NCI-H460 (cell line): ENCODE measurements around the gene MIEF2. TPM values are rescaled to one million over a fixed set of nuclear protein-coding genes. Genes with fewer than 3 reads are reported as not detected.
A peak's percentile ranks its signal among the peaks of the same experiment; 100 is the strongest.
"Not testable (repeated sequence)": the region's sequence is repeated elsewhere in the genome, so short reads cannot be mapped to it uniquely, and the experiment has no call there.

ENCODE experiments used
- DNase-seq: peaks from one replicate; pipeline ENCODE4 v3.0.0-alpha.2; 2016; ENCODE audit warnings: low read depth; ENCODE audit errors: extremely low read depth
- polyA plus RNA-seq: library from polyadenylated mRNA; depleted of rRNA; stranded (reverse); fragments of >200 nt; gene quantifications from 2 replicates; pipeline ENCODE4 v1.2.3, GENCODE V29; 2014; cell fraction: nucleus; rRNA removed
- total RNA-seq: library from RNA; depleted of rRNA; stranded (reverse); fragments of >200 nt; shearing (Covaris generic); gene quantifications from 2 replicates; pipeline ENCODE4 v1.2.3, GENCODE V29; 2014; rRNA removed

The MIEF2 gene, protein sequence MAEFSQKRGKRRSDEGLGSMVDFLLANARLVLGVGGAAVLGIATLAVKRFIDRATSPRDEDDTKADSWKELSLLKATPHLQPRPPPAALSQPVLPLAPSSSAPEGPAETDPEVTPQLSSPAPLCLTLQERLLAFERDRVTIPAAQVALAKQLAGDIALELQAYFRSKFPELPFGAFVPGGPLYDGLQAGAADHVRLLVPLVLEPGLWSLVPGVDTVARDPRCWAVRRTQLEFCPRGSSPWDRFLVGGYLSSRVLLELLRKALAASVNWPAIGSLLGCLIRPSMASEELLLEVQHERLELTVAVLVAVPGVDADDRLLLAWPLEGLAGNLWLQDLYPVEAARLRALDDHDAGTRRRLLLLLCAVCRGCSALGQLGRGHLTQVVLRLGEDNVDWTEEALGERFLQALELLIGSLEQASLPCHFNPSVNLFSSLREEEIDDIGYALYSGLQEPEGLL
- 5.2 and 5.3 TPM in 2 replicates for total RNA-seq
- 25.8 and 48.9 TPM in 2 replicates for polyA plus RNA-seq

DNA sequence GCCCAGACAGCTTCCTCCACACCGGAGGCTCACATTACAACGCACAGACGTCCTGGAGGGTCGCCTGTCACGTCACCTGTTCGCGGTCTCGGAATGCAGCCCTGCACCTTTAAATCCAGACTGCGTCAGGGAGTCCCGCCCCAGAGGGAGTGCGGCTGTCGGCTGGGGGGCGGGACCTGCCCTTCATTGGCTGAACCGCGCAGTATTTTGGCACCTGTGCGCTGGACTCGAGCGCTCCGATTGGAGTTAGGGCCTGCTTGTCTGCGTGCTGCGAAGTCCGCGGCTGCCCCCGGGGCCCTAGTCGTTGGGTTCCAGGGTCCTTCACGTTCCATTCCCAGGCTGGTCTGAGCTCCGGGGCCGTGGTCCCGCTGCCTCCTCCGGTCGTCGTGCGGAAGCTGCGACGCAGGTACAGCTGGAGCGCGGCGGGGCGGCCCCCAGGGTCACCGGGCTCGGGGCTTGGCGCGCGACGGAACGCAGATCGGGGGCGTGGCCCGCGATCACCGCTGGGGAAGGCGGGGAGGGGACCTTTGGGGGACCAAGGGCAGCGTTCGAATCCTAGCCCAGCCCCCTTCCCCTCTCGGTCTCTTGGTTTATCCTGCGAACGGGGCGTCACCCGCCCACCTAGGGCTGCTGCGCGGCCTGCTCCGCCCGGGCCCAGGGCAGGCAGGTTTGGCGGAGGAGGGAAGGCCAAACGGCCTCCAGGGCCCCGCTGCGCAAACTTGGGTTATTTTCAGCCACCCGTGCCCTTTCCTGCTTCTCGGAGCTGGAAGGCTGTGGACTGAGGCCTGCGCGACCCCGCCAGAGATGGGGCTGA is at the start of gene MIEF2:
MIEF2 (plus strand) TSS at position 331 of the 814 bp plus-strand sequence. CDS start 2,059 bp downstream, outside the sequence.
- DNase-seq: peak; percentile 93

DNA sequence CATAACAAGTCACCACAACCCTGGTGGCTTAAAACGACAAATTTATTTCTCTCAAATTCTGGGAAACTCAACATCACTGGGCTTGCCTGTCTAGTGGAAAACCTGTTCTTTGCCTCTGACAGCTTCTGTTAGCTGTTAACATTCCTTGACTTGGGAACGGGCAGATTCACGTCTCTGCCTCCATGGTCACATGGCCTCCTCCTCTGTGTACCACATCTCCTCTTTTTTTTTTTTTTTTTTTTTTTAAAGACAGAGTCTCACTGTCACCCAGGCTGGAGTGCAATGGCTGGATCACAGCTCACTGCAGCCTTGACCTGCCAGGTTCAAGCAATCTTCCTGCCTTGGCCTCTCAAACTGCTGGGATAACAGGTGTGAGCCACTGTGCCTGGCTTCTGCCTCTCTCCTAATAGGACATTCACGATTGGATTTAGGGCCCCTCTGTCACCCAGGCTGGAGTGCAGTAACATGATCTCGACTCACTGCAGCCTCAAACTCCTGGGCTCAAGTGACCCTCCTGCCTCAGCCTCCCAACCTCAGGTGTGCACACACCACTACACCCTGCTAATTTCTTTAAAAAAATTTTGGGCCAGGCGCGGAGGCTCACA is 46.7 kb upstream of the MIEF2 start:
- DNase-seq: no peak

DNA sequence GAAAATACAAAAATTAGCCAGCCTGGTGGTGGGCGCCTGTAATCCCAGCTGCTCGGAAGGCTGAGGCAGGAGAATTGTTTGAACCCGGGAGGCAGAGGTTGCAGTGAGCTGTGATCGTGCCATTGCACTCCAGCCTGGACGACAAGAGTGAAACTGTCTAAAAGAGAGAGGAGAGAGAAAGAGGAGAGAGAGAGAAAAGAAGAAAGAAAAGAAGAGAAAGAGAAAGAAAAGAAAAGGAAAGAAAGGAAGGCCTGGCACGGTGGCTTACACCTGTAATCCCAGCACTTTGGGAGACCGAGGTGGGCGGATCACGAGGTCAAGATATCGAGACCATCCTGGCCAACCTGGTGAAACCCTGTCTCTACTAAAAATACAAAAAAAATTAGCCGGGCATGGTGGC is 43.6 kb upstream of the MIEF2 start:
- DNase-seq: not testable (repeated sequence)

DNA sequence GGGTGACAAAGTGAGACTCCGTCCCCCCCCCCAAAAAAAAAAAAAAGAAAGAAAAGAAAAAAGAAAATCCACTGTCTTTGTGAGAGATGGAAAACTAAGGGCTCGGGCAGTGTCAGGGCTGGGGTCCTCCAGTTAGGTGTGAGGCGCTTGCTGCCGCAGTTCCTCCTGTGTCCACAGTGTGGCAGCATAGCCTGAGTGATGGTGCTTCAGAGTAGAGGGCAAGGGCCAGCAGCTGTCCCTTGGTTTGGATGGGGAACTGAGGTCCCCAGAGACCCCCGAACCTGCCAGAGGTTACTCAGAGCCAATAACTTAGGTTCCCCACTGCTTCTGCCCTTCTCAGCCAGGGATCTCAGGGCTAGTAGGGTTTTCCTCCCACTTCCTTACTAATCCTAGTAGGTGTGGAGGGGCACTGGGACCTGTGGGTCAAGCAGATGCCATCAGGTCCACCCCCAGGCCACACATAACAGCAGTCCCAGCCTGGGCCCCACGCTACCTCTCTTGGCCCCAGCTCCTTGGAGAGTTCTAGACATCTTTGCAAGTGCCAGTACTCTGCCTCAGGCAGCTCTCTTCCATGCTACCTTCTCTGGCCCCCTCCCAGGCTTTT is 42.9 kb upstream of the MIEF2 start:
- peak; percentile 71 for DNase-seq

DNA sequence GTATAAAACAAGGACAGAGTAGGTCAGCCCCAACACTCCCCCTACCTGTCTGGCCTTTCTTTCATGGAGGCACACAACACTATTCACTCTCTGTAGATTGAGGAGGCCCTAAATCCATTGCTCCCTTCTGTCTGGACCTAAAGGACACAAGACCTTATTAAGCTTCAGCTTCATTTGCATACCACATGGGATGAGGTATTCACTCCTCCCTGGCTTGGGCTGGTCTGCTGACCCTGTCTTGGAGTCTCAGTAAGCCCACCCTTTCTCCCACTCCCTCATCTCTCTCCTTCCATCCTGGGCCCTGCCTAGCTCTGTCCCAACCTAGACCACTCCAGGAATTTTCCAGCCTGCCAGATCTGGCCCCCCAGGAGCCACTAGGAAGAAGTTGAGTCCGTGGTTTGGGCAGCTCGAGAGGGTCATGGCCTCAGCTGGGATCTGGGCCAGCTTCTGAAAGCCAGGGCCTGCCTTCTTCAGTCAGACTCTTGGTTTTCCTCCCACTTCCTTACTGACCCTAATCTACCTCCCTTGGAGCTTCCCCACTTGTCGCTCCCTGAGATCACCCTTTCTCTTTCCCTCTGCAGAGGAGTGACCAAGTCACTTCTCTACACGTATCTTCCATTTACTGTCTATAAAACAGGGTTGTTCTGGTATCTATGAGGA is 41.6 kb upstream of the MIEF2 start:
- no peak for DNase-seq

DNA sequence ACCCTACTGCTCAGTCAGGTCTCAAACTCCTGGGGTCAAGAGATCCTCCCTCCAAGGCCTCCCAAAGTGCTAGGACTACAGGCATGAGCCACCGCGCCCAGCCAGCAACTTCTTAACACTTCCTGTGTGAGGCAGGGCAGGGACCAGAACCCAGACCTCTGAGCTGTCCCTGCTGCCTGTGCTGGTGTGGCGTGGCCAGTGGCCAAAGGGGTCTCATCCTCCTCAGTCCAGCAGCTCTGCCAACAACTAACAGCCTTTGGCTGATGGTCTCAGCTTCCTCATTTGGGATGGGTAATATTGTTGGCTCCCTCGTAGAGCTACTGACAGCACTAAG is 36.4 kb upstream of the MIEF2 start:
- DNase-seq: no peak

DNA sequence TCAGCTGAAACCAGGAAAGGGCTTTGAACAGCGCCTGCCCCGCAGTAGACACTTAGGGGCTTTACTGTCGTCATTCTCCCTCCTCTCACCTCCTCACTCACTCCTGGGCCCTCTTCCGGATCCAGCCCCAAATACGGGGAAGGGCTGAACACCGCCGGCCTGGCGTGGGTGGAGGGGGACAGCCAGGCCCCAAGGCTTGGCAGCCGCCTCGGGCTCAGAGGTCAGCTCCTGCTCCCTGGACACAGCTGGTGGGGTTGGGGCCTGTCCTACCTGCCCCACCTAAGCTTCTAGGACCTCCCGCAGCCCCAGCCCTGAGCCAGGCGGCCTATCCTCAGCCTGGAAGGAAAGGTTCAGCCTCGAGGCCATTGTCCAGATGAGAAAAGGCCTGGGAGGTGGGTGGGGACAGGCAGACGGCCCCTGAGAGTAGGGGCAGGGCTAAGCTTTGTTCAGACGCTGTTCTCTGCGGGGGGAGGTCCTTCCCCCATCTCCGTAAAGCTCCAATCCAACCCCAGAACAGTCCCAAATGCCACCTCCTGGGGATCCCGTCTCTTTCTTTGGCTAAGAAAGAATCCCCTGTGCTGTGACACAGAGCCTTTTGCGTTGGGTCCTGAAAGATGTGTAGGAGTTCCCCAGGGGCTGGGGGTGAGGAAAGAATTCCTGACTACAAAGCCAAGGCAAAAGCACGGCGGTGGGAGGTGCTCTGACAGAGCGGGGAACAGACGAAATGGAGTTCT is 35.9 kb upstream of the MIEF2 start:
- no peak for DNase-seq

DNA sequence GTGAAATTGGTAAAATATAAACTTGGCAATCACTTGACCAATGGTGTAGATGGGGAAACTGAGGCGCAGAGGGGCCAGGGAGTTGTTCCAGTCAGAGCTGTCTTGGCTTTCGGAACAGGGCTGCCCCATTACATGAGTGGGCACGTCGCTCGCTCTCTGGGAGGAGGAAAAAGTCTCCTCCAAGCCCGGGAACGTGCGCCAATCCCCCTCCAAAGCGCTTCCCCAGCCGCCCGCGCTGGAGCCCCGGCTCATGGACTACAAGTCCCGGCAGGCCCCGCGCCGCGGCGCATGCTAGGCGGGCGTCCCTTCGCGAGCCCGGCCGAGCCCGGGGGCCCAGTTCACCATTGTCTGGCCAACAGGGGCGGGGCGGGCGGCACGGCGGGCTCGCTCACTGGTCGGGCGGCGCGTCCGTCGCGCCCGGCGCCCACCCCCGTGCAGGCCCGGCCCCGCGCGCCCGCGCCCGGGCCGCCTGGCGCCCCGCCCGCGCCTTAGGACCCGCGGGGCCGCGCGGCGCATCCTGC is 35.3 kb upstream of the MIEF2 start, which contains the start of gene LLGL1:
LLGL1 (plus strand) TSS at position 515 of the 521 bp plus-strand sequence. CDS start 48 bp downstream, outside the sequence.
- DNase-seq: peak; percentile 92

DNA sequence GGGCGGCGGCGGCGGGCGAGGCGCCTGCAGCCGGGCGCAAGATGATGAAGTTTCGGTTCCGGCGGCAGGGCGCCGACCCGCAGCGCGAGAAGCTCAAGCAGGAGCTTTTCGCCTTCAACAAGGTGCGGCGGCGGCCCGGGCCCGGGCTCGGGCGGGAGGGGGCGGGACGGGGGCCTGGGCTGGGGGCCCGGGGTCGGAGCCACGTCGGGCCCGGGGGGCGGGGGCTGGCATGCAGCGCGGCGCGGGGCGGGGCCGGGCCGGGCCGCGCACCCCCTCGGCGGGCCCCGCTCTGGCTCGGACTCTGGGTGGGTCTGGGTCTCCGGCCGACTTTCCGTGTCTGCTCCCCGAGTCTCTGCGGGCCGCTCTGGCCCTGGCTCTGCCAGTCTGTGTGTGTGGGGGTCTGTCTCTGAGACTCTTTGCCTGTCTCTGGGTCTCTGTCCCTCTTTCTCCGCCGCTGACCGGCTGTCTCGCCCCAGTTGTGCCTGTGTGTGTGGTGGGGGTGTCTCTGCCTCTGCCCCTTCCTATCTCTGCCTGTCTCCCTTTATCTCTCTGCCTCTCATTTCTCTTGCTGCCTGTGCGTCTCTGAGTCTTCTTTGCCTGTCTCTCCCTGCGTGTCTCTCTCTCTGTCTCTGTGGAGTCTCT is 34.7 kb upstream of the MIEF2 start:
- no peak for DNase-seq

DNA sequence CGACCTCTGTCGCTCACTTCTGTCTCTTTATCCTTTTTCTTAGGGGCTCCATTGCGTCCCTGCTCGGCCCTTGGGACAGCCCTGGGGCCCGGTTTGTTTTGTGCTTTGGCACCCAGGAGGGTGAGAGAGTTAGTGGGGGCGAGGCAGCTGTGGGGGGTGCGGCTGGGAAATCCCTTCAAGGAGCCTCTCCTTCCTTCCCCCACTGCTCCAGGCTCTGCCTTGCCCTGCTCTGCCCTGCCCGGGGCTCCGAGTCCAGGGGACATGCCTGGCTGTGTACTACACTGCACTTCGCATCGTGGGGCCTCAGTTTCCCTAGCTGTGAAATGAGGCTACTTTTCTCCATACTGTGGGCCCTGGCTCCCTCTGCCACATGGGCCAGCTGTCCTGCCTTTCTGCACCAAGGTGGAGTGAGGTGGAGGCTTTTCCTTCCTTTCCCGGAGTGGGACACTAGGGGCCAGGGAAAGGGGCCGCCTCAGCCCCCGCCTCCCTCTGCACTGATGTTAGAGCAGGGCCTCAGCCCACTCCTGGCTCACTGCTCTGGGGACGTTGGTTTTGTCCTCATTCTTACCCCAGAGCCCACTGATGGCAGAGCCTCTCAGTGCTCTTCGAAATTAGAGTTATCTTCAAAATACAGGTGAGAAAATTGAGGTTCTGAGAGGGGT is 34.0 kb upstream of the MIEF2 start:
- no peak for DNase-seq

DNA sequence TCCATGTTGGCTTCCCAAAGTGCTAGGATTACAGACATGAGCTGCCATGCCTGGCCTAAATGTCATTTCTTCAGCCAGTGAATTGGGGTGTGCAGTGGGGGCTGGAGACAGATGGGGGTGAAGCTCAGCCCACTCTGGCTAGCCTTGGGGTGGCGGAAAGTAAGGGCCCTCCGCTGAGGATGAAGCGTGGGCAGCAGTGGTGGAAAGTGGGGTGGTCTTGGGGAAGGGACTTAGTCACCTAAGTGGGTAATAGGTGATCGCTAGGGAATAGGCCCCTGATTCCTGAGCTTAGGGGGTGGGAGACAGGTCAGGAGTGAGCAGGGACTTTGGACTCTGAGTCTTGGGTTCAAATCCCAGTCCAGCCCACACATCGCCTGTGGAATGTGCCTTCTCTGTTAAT is 32.8 kb upstream of the MIEF2 start:
- DNase-seq: no peak

DNA sequence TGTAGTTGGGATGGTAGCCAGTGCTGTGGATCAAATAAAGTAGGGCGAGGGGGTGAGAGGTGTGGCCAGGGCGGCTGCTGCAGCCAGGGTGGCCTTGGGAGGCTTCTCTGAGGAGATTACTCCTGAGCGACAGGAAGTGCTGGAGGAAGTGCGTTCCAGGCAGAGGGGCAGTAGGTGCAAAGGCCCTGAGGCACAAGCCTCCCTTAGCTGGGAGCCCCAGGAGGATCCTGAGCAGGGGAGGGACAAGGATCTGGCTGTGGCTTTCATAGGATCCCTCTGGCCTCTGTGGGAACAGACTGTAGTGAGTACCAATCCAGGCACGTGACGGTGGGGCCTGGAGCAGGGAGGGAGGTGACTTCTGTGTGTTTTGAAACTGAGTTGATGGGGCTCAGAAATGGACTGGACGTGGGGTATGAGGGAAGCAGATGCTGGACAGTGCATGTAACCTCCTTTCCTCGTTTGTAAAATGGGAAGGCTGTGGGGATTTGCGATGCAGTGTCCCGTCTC is 32.2 kb upstream of the MIEF2 start:
- no peak for DNase-seq

DNA sequence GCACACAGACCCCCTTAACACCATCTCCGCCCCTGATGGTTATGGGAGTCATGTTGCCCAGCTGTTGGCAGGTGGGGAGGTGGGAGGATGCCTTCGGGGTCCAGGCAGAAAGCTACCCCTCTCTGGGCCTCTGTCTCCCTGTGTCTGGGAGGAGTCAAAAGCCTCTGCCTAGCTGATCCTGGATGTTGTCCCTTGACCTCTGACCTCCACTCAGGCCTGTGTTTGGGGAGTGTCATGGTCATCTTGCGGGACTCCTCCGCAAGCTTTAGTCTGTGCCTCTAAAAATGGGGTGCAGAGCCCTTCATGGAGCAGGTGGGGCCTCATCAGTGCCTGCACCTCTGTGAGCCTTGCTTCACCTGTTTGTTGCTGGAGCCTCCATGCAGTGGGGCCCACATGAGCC is 31.2 kb upstream of the MIEF2 start:
- no peak for DNase-seq

DNA sequence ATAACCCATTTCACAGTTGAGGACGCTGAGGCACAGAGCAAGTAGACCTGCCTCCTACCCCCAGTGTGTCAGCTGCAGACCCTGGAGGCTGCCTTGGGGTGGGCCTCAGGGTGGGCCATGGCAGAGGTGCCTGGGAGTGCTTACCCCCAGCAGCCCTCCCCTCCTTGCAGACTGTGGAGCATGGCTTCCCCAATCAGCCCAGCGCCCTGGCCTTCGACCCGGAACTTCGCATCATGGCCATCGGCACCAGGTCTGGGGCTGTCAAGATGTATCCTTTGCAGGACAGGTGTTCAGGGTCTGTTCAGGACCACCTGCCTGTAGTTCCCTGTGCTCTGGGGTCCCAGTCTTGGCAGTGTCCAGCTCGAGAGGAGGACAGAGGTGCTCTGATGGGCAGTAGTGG is 30.7 kb upstream of the MIEF2 start:
- no peak for DNase-seq

DNA sequence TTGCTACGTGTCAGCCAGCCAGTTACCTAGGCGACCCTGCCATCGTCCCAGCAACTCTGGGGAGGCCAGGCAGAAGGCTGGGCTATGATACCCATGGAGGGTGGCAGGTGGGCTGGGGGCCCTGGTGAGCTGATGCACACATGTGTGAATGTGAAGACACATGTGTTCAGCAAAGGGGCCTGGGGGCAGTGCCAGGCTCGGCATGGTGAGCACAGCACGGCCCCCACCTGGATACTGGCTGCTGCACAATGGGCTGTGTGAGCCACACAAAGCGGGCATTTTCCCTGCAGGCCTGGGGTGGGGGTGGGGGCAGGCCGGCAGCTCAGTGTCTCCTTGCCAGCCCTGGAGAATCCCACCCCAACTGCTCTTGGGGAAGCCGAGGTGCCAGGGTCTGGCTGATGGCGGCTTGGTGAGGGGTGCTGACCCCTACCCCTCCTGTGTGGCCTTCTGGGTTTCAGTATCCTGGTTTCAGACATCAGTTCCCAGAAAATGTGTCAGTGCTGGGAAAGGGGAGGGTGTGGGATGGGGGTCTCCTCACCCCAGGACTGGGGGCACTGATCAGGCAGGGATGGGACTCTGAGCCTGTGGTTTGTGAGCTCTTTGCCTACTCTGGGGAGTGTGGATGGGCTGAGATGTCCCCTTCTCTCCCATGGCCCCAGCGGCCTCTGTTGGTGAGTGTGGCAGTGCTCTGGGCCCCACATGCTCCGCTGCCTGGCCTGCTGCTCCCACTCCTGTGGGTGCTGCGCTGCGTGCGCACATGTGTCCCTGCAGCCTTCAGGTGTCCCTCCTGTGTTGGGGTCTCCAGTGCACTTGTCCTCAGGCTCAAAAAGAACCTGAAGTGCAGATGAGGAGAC is 29.9 kb upstream of the MIEF2 start:
- DNase-seq: no peak

DNA sequence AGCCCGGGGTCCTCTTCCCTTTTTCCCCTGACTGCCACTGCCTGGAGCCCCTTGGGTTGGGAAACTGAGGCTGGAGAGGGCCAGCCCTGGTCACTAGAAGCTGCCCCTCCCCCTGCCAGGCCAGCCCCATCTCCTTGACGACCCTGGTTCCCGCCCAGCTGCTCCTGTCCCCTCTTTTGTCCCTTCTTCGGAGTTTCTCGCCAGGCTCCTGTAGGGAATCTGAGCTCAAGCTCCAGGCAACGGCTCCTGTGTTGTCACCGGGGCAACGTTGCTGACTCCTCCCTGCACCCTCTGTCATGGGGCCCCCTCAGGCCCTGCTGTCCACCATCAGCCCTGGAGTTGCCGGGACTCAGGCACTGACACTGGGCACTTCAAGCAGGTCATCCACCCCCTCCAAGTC is 29.3 kb upstream of the MIEF2 start:
- DNase-seq: no peak
